ENCODE data around the gene SLC44A1.

The SLC44A1 gene

GRCh38 chr9:105414947-105415661 is 170.7 kb downstream of the SLC44A1 start:
- peak; percentile 87 for TF ChIP-seq CTCF (IDR thresholded peaks at IDR 0.05)
- no peak for DNase-seq (ENCODE audit: low spot score)
- no peak overlapping the region for H3K27ac ChIP-seq
- H3K4me3 ChIP-seq: no peak overlapping the region

GRCh38 chr9:105415662-105415980 is 171.2 kb downstream of the SLC44A1 start:
- no peak for TF ChIP-seq CTCF (IDR thresholded peaks at IDR 0.05)
- no peak for DNase-seq (ENCODE audit: low spot score)
- no peak overlapping the region for H3K27ac ChIP-seq
- no peak overlapping the region for H3K4me3 ChIP-seq

GRCh38 chr9:105416840-105417239 is 172.4 kb downstream of the SLC44A1 start:
- no peak for TF ChIP-seq CTCF (IDR thresholded peaks at IDR 0.05)
- H3K27ac ChIP-seq: no peak overlapping the region

GRCh38 chr9:105418588-105419500 is 174.4 kb downstream of the SLC44A1 start:
- TF ChIP-seq CTCF (IDR thresholded peaks at IDR 0.05): no peak
- no peak overlapping the region for H3K27ac ChIP-seq
- no peak overlapping the region for H3K4me3 ChIP-seq
- DNase-seq (ENCODE audit: low spot score): no peak

More at GRCh38 chr9:105416840-105417239, 172.4 kb downstream of the SLC44A1 start:
- no peak for DNase-seq (ENCODE audit: low spot score)
- no peak overlapping the region for H3K4me3 ChIP-seq

- H3K4me3 ChIP-seq: no peak overlapping the region
- no peak for TF ChIP-seq CTCF (IDR thresholded peaks at IDR 0.05)
- no peak for DNase-seq (ENCODE audit: low spot score)
- H3K27ac ChIP-seq: no peak overlapping the region
These were observed 175.6 kb downstream of the SLC44A1 start for GRCh38 chr9:105419816-105420597.

GRCh38 chr9:105421154-105421553 is 176.7 kb downstream of the SLC44A1 start:
- TF ChIP-seq CTCF (IDR thresholded peaks at IDR 0.05): no peak
- no peak overlapping the region for H3K4me3 ChIP-seq
- no peak for DNase-seq (ENCODE audit: low spot score)
- H3K27ac ChIP-seq: no peak overlapping the region
